Measurements from ENCODE around the gene PCDHA13.
"Not testable (repeated sequence)": the region's sequence is repeated elsewhere in the genome, so short reads cannot be mapped to it uniquely, and the experiment has no call there.

The PCDHA13 gene

GRCh38 chr5:140881889-140882590 lies at the start of gene PCDHA13:
Gene PCDHA13, plus strand, starts transcription at chr5:140882124. Its CDS starts 145 bp downstream, at chr5:140882269.
- DNase-seq (ENCODE audit: low read depth in 2 of 2) = no peak

GRCh38 chr5:140833993-140834392 lies 47.9 kb upstream of the PCDHA13 start, which contains the start of gene PCDHA7:
Gene PCDHA7, plus strand, starts transcription at chr5:140834269. Its CDS starts 115 bp downstream, at chr5:140834384.
- no peak for DNase-seq (ENCODE audit: low read depth in 2 of 2)

- not testable (repeated sequence) for DNase-seq (ENCODE audit: low read depth in 2 of 2)
These were observed 47.4 kb upstream of the PCDHA13 start for GRCh38 chr5:140834439-140835008.

- no peak for DNase-seq (ENCODE audit: low read depth in 2 of 2)
These were observed 46.1 kb upstream of the PCDHA13 start for GRCh38 chr5:140835622-140836510.

GRCh38 chr5:140840978-140841962 lies 40.7 kb upstream of the PCDHA13 start, which contains the start of gene PCDHA8:
Gene PCDHA8, plus strand, starts transcription at chr5:140841187. Its CDS starts 135 bp downstream, at chr5:140841322.
- DNase-seq (ENCODE audit: low read depth in 2 of 2) = no peak

- DNase-seq (ENCODE audit: low read depth in 2 of 2) = no peak
These were observed 38.9 kb upstream of the PCDHA13 start for GRCh38 chr5:140842798-140843733.

GRCh38 chr5:140848139-140849102 lies 33.5 kb upstream of the PCDHA13 start, which contains the start of gene PCDHA9:
Gene PCDHA9, plus strand, starts transcription at chr5:140848382. Its CDS starts 114 bp downstream, at chr5:140848496.
- DNase-seq (ENCODE audit: low read depth in 2 of 2) = not testable (repeated sequence)

- not testable (repeated sequence) for DNase-seq (ENCODE audit: low read depth in 2 of 2)
These were observed 31.9 kb upstream of the PCDHA13 start for GRCh38 chr5:140849831-140850634.

- no peak for DNase-seq (ENCODE audit: low read depth in 2 of 2)
These were observed 25.9 kb upstream of the PCDHA13 start, which contains the start of gene PCDHA10 for GRCh38 chr5:140855772-140856674. Gene PCDHA10, plus strand, starts transcription at chr5:140855897. Its CDS starts 152 bp downstream, at chr5:140856049.

- DNase-seq (ENCODE audit: low read depth in 2 of 2) = no peak
These were observed 24.5 kb upstream of the PCDHA13 start for GRCh38 chr5:140857177-140857986.

GRCh38 chr5:140857987-140858240 lies 24.0 kb upstream of the PCDHA13 start:
- DNase-seq (ENCODE audit: low read depth in 2 of 2) = no peak

GRCh38 chr5:140862441-140863295 lies 19.3 kb upstream of the PCDHA13 start:
- DNase-seq (ENCODE audit: low read depth in 2 of 2) = no peak

GRCh38 chr5:140868721-140869554 lies 13.0 kb upstream of the PCDHA13 start, which contains the start of gene PCDHA11:
Gene PCDHA11, plus strand, starts transcription at chr5:140868957. Its CDS starts 147 bp downstream, at chr5:140869104.
- no peak for DNase-seq (ENCODE audit: low read depth in 2 of 2)

- no peak for DNase-seq (ENCODE audit: low read depth in 2 of 2)
These were observed 12.4 kb upstream of the PCDHA13 start for GRCh38 chr5:140869555-140869886.

All from stimulated activated CD4-positive, alpha-beta T cell treated with anti-CD3 and anti-CD28 coated beads, Interleukin-12 subunit alpha, Interleukin-12 subunit beta, amount 100 ng/mL, for 24 hours (primary cell).